Thyroid gland (tissue), 4 donors: Measurements from ENCODE around the gene TRIM29. TPM values are rescaled to one million over a fixed set of nuclear protein-coding genes. Genes with fewer than 3 reads are reported as not detected.

Source experiments
- DNase-seq, 2 donors: peaks; one replicate each; pipeline ENCODE4 v3.0.0-alpha.2; 2019
- H3K27ac ChIP-seq, 3 donors: fragments of 200-600 bp; sonication (generic); 1 replicate in 2 of 3; 2 replicates in 1 of 3; pipeline ENCODE4 v1.5.1; 2016 to 2019; ENCODE audit warnings: mild to moderate bottlenecking in 1 of 3, moderate library complexity in 1 of 3
- H3K27me3 ChIP-seq: fragments of 200-600 bp; sonication (generic); one replicate; pipeline ENCODE4 v1.5.1; 2019
- H3K36me3 ChIP-seq, 2 donors: fragments of 200-600 bp; sonication (generic); one replicate each; pipeline ENCODE4 v1.5.1; 2016 to 2019
- H3K4me1 ChIP-seq, 2 donors: fragments of 200-600 bp; sonication (generic); one replicate each; pipeline ENCODE4 v1.5.1; 2017 to 2019
- H3K4me3 ChIP-seq, 3 donors: fragments of 200-600 bp; sonication (generic); replicated peaks in 1 of 3; 1 replicate in 2 of 3; 2 replicates in 1 of 3; pipeline ENCODE4 v1.5.1; 2016; ENCODE audit warnings: mild to moderate bottlenecking in 1 of 3
- H3K9me3 ChIP-seq: fragments of 200-600 bp; sonication (generic); one replicate; pipeline ENCODE4 v1.5.1; 2017
- POLR2A ChIP-seq, 2 donors: fragments of 450-650 bp; IDR thresholded peaks; one replicate each; pipeline ENCODE4 v1.6.1; 2017; ENCODE audit warnings: antibody characterized with exemption in 2 of 2, mild to moderate bottlenecking in 2 of 2, moderate library complexity in 1 of 2
- WGBS, 2 donors: methylation state at CpG; one replicate each; pipeline ENCODE4 v1.1.5; 2017; 5-methylcytosine and 5-hydroxymethylcytosine counted together
- intact Hi-C: fragments of 100-400 bp; cut with DNase I; formaldehyde crosslinking; loops from one replicate; pipeline ENCODE4 v1.15.1; 2023
- total RNA-seq, 4 donors: library from RNA; depleted of rRNA; stranded (reverse); fragments of >200 nt; gene quantifications; one replicate each; pipeline ENCODE4 v1.2.3, GENCODE V29; 2016
- TF ChIP-seq, protein P1 (sequence below), 6 experiments: fragments of 200-600 bp in 3 of 6; fragments of 450-650 bp in 3 of 6; sonication (generic) in 3 of 6; IDR thresholded peaks; one replicate each; pipeline ENCODE4 v1.5.1; 2016 to 2019; ENCODE audit warnings: antibody characterized with exemption in 6 of 6, mild to moderate bottlenecking in 2 of 6, inconsistent platforms in 1 of 6, moderate library complexity in 1 of 6

Gene TRIM29
- total RNA-seq, 4 donors from 2014 or later, result 1.4 to 3.7 (median 1.6) TPM; not detected in 1

DNA sequence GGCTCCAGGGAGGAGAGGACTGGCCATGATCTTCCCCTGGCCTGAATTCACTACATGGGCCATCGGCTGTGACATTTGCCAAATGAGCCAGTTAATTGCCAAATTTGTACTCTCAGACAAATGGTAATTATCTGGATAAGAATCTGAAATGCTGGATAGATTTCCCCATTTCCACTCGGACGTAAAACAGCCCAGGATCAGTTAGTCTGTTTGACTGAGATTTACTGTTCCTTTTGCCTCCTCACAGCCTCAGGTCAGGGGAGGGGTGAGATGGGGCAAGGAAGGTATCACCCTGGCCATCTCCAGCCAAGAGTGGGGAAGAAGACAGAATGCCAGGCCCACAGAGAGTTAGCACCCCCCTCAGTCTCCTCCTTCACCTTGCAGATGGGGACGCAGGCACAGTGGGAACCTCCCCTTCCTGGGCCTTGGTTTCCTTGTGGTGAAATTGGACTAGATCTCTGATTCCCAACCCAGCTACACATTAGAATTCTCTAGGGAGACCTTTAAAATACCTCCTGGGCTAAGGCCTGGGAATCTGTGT lies 5.2 kb downstream of the TRIM29 start:
- intact Hi-C loops, result no loop called here

DNA sequence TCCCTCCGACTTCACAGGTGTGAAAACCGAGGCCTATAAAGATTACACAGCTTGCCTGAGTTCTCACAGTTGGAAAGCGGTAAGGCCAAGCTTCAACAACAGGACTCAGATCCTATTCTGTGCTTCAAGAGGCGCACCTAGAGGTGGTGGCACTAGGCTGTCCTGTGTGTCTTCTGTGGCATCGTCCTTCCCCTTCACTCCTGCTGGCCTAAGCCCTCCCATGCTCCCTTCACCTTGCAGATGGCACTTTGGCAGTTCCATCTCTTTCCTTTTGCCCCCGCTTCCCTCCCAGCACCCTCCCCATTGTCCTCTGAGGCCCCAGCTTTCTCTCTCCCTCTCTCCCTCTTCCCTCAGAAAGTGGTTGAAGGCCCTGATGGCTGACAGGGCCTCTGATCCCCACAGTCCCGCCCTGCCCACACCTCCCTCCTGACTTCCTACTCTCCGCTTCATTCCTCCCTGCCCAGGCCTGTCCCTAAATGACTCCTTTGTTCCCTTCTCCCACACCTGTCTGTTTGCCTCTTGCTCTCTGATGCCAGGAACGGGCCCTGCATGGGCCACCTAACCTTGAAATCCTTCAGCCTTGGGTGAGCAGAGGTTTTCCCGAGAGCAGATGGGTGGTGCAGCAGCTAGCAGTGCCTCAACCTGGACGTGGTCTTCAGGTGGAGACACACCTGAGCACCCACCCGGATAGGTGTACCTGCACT lies 5.8 kb downstream of the TRIM29 start:
- H3K4me1 ChIP-seq, result peaks cover 0 to 3% of the 10 kb centered on the region in 2 donors
- intact Hi-C loops, result no loop called here
- no peak overlapping the region for H3K27ac ChIP-seq
- no peaks in the 10 kb centered on the region for H3K9me3 ChIP-seq
- DNase-seq, result no peak
- TF ChIP-seq, protein P1, sequence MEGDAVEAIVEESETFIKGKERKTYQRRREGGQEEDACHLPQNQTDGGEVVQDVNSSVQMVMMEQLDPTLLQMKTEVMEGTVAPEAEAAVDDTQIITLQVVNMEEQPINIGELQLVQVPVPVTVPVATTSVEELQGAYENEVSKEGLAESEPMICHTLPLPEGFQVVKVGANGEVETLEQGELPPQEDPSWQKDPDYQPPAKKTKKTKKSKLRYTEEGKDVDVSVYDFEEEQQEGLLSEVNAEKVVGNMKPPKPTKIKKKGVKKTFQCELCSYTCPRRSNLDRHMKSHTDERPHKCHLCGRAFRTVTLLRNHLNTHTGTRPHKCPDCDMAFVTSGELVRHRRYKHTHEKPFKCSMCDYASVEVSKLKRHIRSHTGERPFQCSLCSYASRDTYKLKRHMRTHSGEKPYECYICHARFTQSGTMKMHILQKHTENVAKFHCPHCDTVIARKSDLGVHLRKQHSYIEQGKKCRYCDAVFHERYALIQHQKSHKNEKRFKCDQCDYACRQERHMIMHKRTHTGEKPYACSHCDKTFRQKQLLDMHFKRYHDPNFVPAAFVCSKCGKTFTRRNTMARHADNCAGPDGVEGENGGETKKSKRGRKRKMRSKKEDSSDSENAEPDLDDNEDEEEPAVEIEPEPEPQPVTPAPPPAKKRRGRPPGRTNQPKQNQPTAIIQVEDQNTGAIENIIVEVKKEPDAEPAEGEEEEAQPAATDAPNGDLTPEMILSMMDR (IDR thresholded peaks at IDR 0.05), result no peak
- TF ChIP-seq POLR2A (IDR thresholded peaks at IDR 0.05), result no peak
- no peaks in the 10 kb centered on the region for H3K36me3 ChIP-seq
- WGBS, 2 donors, result 74 to 75% methylated on average over 12 of the region's 12 CpGs
- H3K4me3 ChIP-seq, result no peak overlapping the region
- no peaks in the 10 kb centered on the region for H3K27me3 ChIP-seq

More for the DNA sequence above, 5.2 kb downstream of the TRIM29 start:
- peaks cover 0 to 6% of the 10 kb centered on the region in 2 donors for H3K4me1 ChIP-seq
- DNase-seq, result no peak
- H3K36me3 ChIP-seq, result no peaks in the 10 kb centered on the region
- WGBS, 2 donors, result 93 to 94% methylated on average over 4 of the region's 4 CpGs
- H3K4me3 ChIP-seq, result no peak overlapping the region
- TF ChIP-seq, protein P1 (IDR thresholded peaks at IDR 0.05), result no peak
- TF ChIP-seq POLR2A (IDR thresholded peaks at IDR 0.05), result no peak
- H3K9me3 ChIP-seq, result no peaks in the 10 kb centered on the region
- no peaks in the 10 kb centered on the region for H3K27me3 ChIP-seq
- H3K27ac ChIP-seq, result no peak overlapping the region

DNA sequence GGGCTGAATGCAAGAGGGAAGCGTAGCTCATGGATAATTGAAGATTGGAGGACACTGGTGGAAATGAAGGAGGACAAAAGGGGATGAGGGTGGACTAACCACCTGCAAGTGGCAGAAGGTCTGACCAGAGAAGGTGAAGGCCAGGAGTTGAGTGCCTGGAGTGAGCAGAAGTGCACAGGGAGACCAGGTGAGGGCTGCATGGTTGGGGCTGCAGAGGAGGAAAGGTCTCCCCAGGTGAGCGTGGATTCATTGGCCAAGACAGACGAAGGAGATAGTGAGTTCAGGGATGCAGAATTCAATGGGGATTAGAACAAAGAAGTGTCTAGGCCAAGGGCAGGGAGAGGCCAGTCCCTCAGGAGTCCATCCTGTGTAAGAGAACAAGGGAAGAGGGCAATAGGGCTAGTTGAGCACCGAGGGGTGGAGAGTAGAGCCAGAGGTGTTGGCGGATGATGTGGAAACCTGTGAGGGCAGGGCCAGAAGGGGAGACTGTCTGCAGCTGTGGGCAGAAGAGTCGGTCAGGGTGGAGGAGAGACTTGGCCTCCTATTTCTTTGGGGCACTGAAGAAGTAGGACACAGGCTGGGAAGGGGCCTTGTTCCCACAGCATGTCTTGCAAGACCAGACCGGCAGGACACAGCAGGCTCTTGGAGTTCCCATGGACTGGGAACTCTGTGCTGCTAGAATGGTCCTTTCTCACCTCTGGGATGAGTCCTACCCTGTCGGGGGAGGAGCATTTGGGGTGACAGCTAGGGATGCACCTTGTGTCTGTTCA lies 6.7 kb downstream of the TRIM29 start:
- Histone ChIP-seq H3K9me3 (no peaks in the 10 kb centered on the region), H3K36me3 (no peaks in the 10 kb centered on the region), H3K27me3 (no peaks in the 10 kb centered on the region), H3K4me3 (no peak overlapping the region), H3K4me1 (peaks cover 0 to 3% of the 10 kb centered on the region in 2 donors), H3K27ac (no peak overlapping the region)
- intact Hi-C loops, result no loop called here
- no peak for DNase-seq
- WGBS, 2 donors, result 88 to 89% methylated on average over 8 of the region's 8 CpGs
- TF ChIP-seq, protein P1 (IDR thresholded peaks at IDR 0.05), result no peak
- TF ChIP-seq POLR2A (IDR thresholded peaks at IDR 0.05), result no peak

DNA sequence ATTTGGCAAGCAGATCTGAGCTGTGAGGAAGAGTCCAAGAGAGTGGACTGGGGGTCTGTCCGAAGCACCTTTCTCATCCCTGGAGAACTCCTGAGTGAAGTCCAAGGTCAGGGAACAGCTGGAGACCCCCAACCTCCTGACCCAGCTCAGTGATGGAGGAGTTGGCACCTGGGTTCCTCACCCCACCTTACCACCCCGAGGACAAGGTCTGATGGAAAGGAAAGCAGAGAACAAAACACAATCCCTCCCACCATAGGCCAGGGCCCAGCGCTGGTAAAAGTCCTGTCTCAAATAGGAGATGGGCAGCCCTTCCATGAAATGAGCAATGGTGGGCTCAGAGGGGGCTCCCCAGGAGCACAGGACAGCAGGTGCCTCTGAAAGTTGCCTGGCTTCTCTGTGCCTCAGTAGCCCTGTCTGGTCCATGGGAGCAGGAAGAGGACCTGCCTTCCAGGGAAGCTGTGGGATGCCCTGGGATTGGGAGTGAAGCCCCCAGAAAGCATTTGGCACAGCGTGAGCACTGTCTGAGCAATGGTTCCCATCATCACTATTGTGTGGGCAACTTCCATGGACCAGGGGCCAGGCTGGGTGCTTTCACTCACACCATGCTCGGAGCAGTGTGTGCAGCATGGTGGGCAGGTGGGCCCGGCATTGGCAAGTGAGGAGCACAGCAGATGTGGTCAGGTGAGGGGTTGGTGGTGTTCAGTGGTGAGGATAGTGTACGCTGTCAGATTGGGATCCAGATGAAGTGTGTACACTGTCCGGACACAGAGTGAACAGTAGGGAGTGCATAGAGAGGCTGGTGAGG lies 7.5 kb downstream of the TRIM29 start:
- peaks cover 0 to 3% of the 10 kb centered on the region in 2 donors for H3K4me1 ChIP-seq
- no peak overlapping the region for H3K4me3 ChIP-seq
- no peak for TF ChIP-seq POLR2A (IDR thresholded peaks at IDR 0.05)
- TF ChIP-seq, protein P1 (IDR thresholded peaks at IDR 0.05), result no peak
- H3K36me3 ChIP-seq, result no peaks in the 10 kb centered on the region
- no peaks in the 10 kb centered on the region for H3K27me3 ChIP-seq
- WGBS, 2 donors, result 89 to 93% methylated on average over 8 of the region's 8 CpGs
- H3K27ac ChIP-seq, result no peak overlapping the region
- intact Hi-C loops, result no loop called here
- no peak for DNase-seq
- no peaks in the 10 kb centered on the region for H3K9me3 ChIP-seq
